B cell (primary cell): ENCODE results near the gene STK11. TPM values are rescaled to one million over a fixed set of nuclear protein-coding genes. Genes with fewer than 3 reads are reported as not detected.
A peak's percentile ranks its signal among the peaks of the same experiment; 100 is the strongest.

Source experiments
- ATAC-seq: fragments of 200-7000 bp; cut with Tn5 transposase; one replicate; pipeline ENCODE4 v1.10.0; 2021; ENCODE audit warnings: low read depth, mild to moderate bottlenecking, moderate number of reproducible peaks, moderate library complexity
- CTCF ChIA-PET: fragments of 350-600 bp; sonication (Branson Sonifier 250); formaldehyde crosslinking; loops from one replicate; lab custom pipeline; 2021; ENCODE audit warnings: antibody characterized with exemption, inconsistent platforms; lab: Charles Lee
- POLR2A ChIA-PET: fragments of 350-600 bp; sonication (Branson Sonifier 250); formaldehyde crosslinking; loops from one replicate; lab custom pipeline; 2021; ENCODE audit warnings: antibody characterized with exemption; lab: Charles Lee
- DNase-seq: peaks from one replicate; pipeline ENCODE4 v3.0.0; 2013
- H2AFZ ChIP-seq: 2 replicates; pipeline ENCODE4 v1.6.1; 2012; ENCODE audit warnings: mild to moderate bottlenecking, low read depth, low read length; ENCODE audit not compliant: insufficient read depth, poor library complexity, severe bottlenecking
- H3K27ac ChIP-seq, 2 donors: 1 replicate in 1 of 2; 2 replicates in 1 of 2; pipeline ENCODE4 v1.5.1; 2012 to 2013; ENCODE audit warnings: low read length in 2 of 2, mild to moderate bottlenecking in 2 of 2, moderate library complexity in 1 of 2
- H3K27me3 ChIP-seq, 4 experiments: fragments of 200-600 bp in 1 of 4; sonication (generic) in 1 of 4; replicated peaks in 1 of 4; 1 replicate in 2 of 4; 2 replicates in 2 of 4; pipeline versions ENCODE4 v1.6.1 to v1.7.0; 2013 to 2016; ENCODE audit warnings: low read length in 3 of 4, mild to moderate bottlenecking in 2 of 4, mixed read lengths in 1 of 4, moderate library complexity in 1 of 4; ENCODE audit not compliant: insufficient read depth in 4 of 4, control insufficient read depth in 3 of 4; ENCODE audit errors: control extremely low read depth in 1 of 4
- H3K36me3 ChIP-seq, 2 experiments: replicated peaks in 1 of 2; 1 replicate in 1 of 2; 2 replicates in 1 of 2; pipeline versions ENCODE4 v1.6.1 to v1.7.1; 2013; ENCODE audit warnings: low read length in 1 of 2; ENCODE audit not compliant: insufficient read depth in 2 of 2, control insufficient read depth in 1 of 2; ENCODE audit errors: control extremely low read depth in 1 of 2, extremely low read depth in 1 of 2
- H3K4me1 ChIP-seq, 2 donors: fragments of 200-600 bp in 1 of 2; sonication (generic) in 1 of 2; 1 replicate in 1 of 2; 2 replicates in 1 of 2; pipeline versions ENCODE4 v1.5.1 to v1.6.1; 2013 to 2017; ENCODE audit warnings: low read length in 2 of 2; ENCODE audit not compliant: control insufficient read depth in 2 of 2, insufficient read depth in 2 of 2
- H3K4me2 ChIP-seq: replicated peaks from 2 replicates; pipeline ENCODE3; 2012; ENCODE audit warnings: mild to moderate bottlenecking, low read depth, low read length; ENCODE audit not compliant: poor library complexity, severe bottlenecking
- H3K4me3 ChIP-seq, 5 experiments: fragments of 200-600 bp in 1 of 5; sonication (generic) in 1 of 5; 1 replicate in 3 of 5; 2 replicates in 2 of 5; pipeline versions ENCODE4 v1.5.1 to v1.7.0; 2011 to 2016; ENCODE audit warnings: low read length in 4 of 5, mild to moderate bottlenecking in 4 of 5, low read depth in 2 of 5, control low read depth in 1 of 5, moderate library complexity in 1 of 5; ENCODE audit not compliant: insufficient read depth in 1 of 5; ENCODE audit errors: control extremely low read depth in 1 of 5, extremely low read depth in 1 of 5
- H3K79me2 ChIP-seq: fragments of 200-600 bp; sonication (generic); one replicate; pipeline ENCODE4 v1.6.0; 2016; ENCODE audit warnings: low read length; ENCODE audit not compliant: control insufficient read depth, insufficient read depth
- H3K9ac ChIP-seq: fragments of 200-600 bp; sonication (generic); 2 replicates; pipeline ENCODE4 v1.6.1; 2017; ENCODE audit warnings: mild to moderate bottlenecking, low read length, moderate library complexity
- H3K9me3 ChIP-seq, 3 donors: one replicate each; pipeline versions ENCODE4 v1.6.1 to v1.7.1; 2013; ENCODE audit warnings: low read length in 2 of 3; ENCODE audit not compliant: control insufficient read depth in 2 of 3, insufficient read depth in 1 of 3; ENCODE audit errors: control extremely low read depth in 1 of 3
- H4K20me1 ChIP-seq: 2 replicates; pipeline ENCODE4 v1.6.0; 2012; ENCODE audit warnings: mild to moderate bottlenecking, low read length; ENCODE audit not compliant: insufficient read depth, control insufficient read depth, poor library complexity, severe bottlenecking
- H3K27ac Mint-ChIP-seq: one replicate; pipeline ENCODE4 v1.8.0; 2021; ENCODE audit warnings: mixed read lengths
- H3K27me3 Mint-ChIP-seq: one replicate; pipeline ENCODE4 v1.8.0; 2021; ENCODE audit warnings: mixed read lengths
- H3K4me1 Mint-ChIP-seq: one replicate; pipeline ENCODE4 v1.8.0; 2021; ENCODE audit warnings: mixed read lengths
- H3K4me3 Mint-ChIP-seq: one replicate; pipeline ENCODE4 v1.8.0; 2021; ENCODE audit warnings: mixed read lengths
- H3K9me3 Mint-ChIP-seq: one replicate; pipeline ENCODE4 v1.8.0; 2022; ENCODE audit warnings: mixed read lengths; ENCODE audit not compliant: insufficient read depth
- EZH2 ChIP-seq: IDR thresholded peaks from 2 replicates; pipeline ENCODE4 v1.6.1; 2012; ENCODE audit warnings: borderline replicate concordance, low read depth, mild to moderate bottlenecking, moderate library complexity, low read length; ENCODE audit not compliant: insufficient read depth, poor library complexity, severe bottlenecking
- WGBS: methylation state at CpG from one replicate; pipeline ENCODE4 v1.1.5; 2013; ENCODE audit warnings: missing lambda C conversion rate; ENCODE audit not compliant: insufficient coverage; 5-methylcytosine and 5-hydroxymethylcytosine counted together
- intact Hi-C: fragments of 100-400 bp; cut with micrococcal nuclease; formaldehyde crosslinking; loops from one replicate; pipeline ENCODE4 v1.10.0; 2022
- polyA plus RNA-seq: library from polyadenylated mRNA; depleted of rRNA; stranded (reverse); fragments of >200 nt; gene quantifications from 2 replicates; pipeline ENCODE4 v1.2.3, GENCODE V29; 2012
- total RNA-seq, 2 donors: library from RNA; stranded (reverse); fragments of 120-200 nt in 1 of 2; gene quantifications; 1 replicate in 1 of 2; 2 replicates in 1 of 2; pipeline versions ENCODE4 v1.2.3 to v1.2.4, GENCODE V29; 2013 to 2022
- TF ChIP-seq, protein P1 (sequence below): fragments of 200-600 bp; IDR thresholded peaks from one replicate; pipeline ENCODE4 v1.8.0; 2022; ENCODE audit warnings: antibody characterized with exemption, mild to moderate bottlenecking

The STK11 gene
- total and polyA plus RNA-seq, 2 donors (not counting 1 experiment from before 2014, with no cell fraction given) = 87.9 to 89.9 TPM

- H2AFZ ChIP-seq = no peak overlapping the region
- ATAC-seq = no peak
- intact Hi-C loops = no loop called here
Observed at GRCh38 chr19:1251330-1252220, 46.0 kb downstream of the STK11 start.

More at GRCh38 chr19:1251330-1252220, 46.0 kb downstream of the STK11 start:
- Histone ChIP-seq H3K4me2 (peak overlapping the region; percentile 98), H3K4me3 (peak overlapping the region; percentile 61 to 92 (median 86)), H3K9me3 (no peaks in the 10 kb centered on the region), H3K9ac (peak overlapping the region; percentile 86), H3K27me3 (no peaks in the 10 kb centered on the region), H4K20me1 (peaks cover 58% of the 10 kb centered on the region), H3K27ac (peak overlapping the region; percentile 74 to 89), H3K79me2 (peaks cover 62% of the 10 kb centered on the region), H3K4me1 (peaks cover 36 to 57% of the 10 kb centered on the region in 2 donors), H3K36me3 (peaks cover 0 to 35% of the 10 kb centered on the region in 2 experiments)
- CTCF ChIA-PET = interaction anchor here (0.9 to 5.8 kb wide), 2 partner anchors 13 to 18 kb away, joined by 3 to 113 read pairs; partner anchors contain the start of gene CIRBP
- TF ChIP-seq, protein P1, sequence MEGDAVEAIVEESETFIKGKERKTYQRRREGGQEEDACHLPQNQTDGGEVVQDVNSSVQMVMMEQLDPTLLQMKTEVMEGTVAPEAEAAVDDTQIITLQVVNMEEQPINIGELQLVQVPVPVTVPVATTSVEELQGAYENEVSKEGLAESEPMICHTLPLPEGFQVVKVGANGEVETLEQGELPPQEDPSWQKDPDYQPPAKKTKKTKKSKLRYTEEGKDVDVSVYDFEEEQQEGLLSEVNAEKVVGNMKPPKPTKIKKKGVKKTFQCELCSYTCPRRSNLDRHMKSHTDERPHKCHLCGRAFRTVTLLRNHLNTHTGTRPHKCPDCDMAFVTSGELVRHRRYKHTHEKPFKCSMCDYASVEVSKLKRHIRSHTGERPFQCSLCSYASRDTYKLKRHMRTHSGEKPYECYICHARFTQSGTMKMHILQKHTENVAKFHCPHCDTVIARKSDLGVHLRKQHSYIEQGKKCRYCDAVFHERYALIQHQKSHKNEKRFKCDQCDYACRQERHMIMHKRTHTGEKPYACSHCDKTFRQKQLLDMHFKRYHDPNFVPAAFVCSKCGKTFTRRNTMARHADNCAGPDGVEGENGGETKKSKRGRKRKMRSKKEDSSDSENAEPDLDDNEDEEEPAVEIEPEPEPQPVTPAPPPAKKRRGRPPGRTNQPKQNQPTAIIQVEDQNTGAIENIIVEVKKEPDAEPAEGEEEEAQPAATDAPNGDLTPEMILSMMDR = no peak
- TF ChIP-seq EZH2 = no peak
- Mint-ChIP-seq H3K27ac (peak overlapping the region; percentile 92), H3K9me3 (no peaks in the 10 kb centered on the region), H3K4me3 (peak overlapping the region; percentile 91), H3K4me1 (peaks cover 37% of the 10 kb centered on the region), H3K27me3 (no peaks in the 10 kb centered on the region)
- POLR2A ChIA-PET = interaction anchor here (0.8 to 10.7 kb wide), 3 partner anchors 8 to 36 kb away, joined by 3 to 305 read pairs (median 3); partner anchors contain the start of gene CIRBP
- 2% methylated on average over 24 of the region's 41 CpGs for WGBS
- DNase-seq = peak; percentile 75
